ENCODE results near the gene REEP6. TPM values are rescaled to one million over a fixed set of nuclear protein-coding genes. Genes with fewer than 3 reads are reported as not detected.

Gene REEP6
- total RNA-seq, 1 donor from 2014 or later, result 50.0 TPM

Other genes starting within 250 kb of the REEP6 start
- gene ATP5F1D, start 249.4 kb upstream of the REEP6 start, total RNA-seq, result 144 TPM
- 121 TPM for gene MIDN, start 242.6 kb upstream of the REEP6 start, total RNA-seq
- 524 TPM for gene CIRBP, start 221.8 kb upstream of the REEP6 start, total RNA-seq
- gene FAM174C, start 215.7 kb upstream of the REEP6 start, total RNA-seq, result 47.5 TPM
- gene EFNA2, start 205.3 kb upstream of the REEP6 start, total RNA-seq, result 0.70 TPM
- 93.5 TPM for gene NDUFS7, start 107.3 kb upstream of the REEP6 start, total RNA-seq
- gene GAMT, start 89.6 kb upstream of the REEP6 start, total RNA-seq, result 9.3 TPM
- gene DAZAP1, start 83.6 kb upstream of the REEP6 start, total RNA-seq, result 137 TPM
- gene RPS15, start 52.8 kb upstream of the REEP6 start, total RNA-seq, result 1,085 TPM
- 0.26 TPM for gene APC2, start 41.1 kb upstream of the REEP6 start, total RNA-seq
- 23.9 TPM for gene C19orf25, start 12.0 kb upstream of the REEP6 start, total RNA-seq
- gene PCSK4, start 831 bp upstream of the REEP6 start, total RNA-seq, result 4.5 TPM
- gene ADAMTSL5, start 21.8 kb downstream of the REEP6 start, total RNA-seq, result 12.5 TPM
- not detected for gene PLK5, start 32.9 kb downstream of the REEP6 start, total RNA-seq
- 21.7 TPM for gene MEX3D, start 77.1 kb downstream of the REEP6 start, total RNA-seq
- 60.7 TPM for gene MBD3, start 101.7 kb downstream of the REEP6 start, total RNA-seq
- 197 TPM for gene UQCR11, start 114.3 kb downstream of the REEP6 start, total RNA-seq
- 56.2 TPM for gene TCF3, start 161.4 kb downstream of the REEP6 start, total RNA-seq